Upper lobe of left lung (tissue), 6 donors: Measurements from ENCODE around the gene STX10. TPM values are rescaled to one million over a fixed set of nuclear protein-coding genes. Genes with fewer than 3 reads are reported as not detected.

ENCODE experiments used
- ATAC-seq, 2 donors: fragments of 200-7000 bp; cut with Tn5 transposase; one replicate each; pipeline ENCODE4 v1.9.1; 2022; ENCODE audit warnings: mild to moderate bottlenecking in 2 of 2, moderate library complexity in 2 of 2; ENCODE audit not compliant: low FRiP score in 2 of 2
- DNase-seq, 2 donors: peaks; one replicate each; pipeline ENCODE4 v3.0.0-alpha.2; 2019 to 2020
- H3K27ac ChIP-seq, 4 donors: fragments of 200-600 bp; sonication (generic); one replicate each; pipeline ENCODE4 v1.5.1; 2016 to 2019
- H3K27me3 ChIP-seq, 4 donors: fragments of 200-600 bp; sonication (generic); one replicate each; pipeline ENCODE4 v1.5.1; 2017 to 2019
- H3K36me3 ChIP-seq, 4 donors: fragments of 200-600 bp; sonication (generic); one replicate each; pipeline ENCODE4 v1.5.1; 2016 to 2019
- H3K4me1 ChIP-seq, 4 donors: fragments of 200-600 bp; sonication (generic); one replicate each; pipeline ENCODE4 v1.5.1; 2018 to 2019
- H3K4me3 ChIP-seq, 4 donors: fragments of 200-600 bp; sonication (generic); one replicate each; pipeline ENCODE4 v1.5.1; 2017 to 2019; ENCODE audit warnings: mild to moderate bottlenecking in 2 of 4, moderate library complexity in 1 of 4
- H3K9me3 ChIP-seq, 4 donors: fragments of 200-600 bp; sonication (generic); one replicate each; pipeline ENCODE4 v1.5.1; 2018 to 2019
- EP300 ChIP-seq, 4 donors: sonication (generic); formaldehyde crosslinking; IDR thresholded peaks; one replicate each; pipeline ENCODE4 v1.5.1; 2017; ENCODE audit warnings: antibody characterized with exemption in 4 of 4, control low read depth in 2 of 4
- POLR2A ChIP-seq, 4 donors: fragments of 450-650 bp; IDR thresholded peaks; one replicate each; pipeline ENCODE4 v1.5.1; 2016 to 2017; ENCODE audit warnings: antibody characterized with exemption in 4 of 4, mild to moderate bottlenecking in 2 of 4
- POLR2AphosphoS5 ChIP-seq, 2 donors: sonication (generic); formaldehyde crosslinking; IDR thresholded peaks; one replicate each; pipeline ENCODE4 v1.5.1; 2017; ENCODE audit warnings: antibody characterized with exemption in 2 of 2
- WGBS, 2 donors: methylation state at CpG; one replicate each; pipeline ENCODE4 v1.1.5; 2017 to 2018; 5-methylcytosine and 5-hydroxymethylcytosine counted together
- total RNA-seq, 6 donors: library from RNA; depleted of rRNA in 4 of 6; stranded (reverse); fragments of >200 nt in 4 of 6; gene quantifications; one replicate each; pipeline versions ENCODE4 v1.1.0 to v1.2.1, GENCODE V29; 2016 to 2021
- TF ChIP-seq, protein P1 (sequence below), 6 experiments: fragments of 450-650 bp in 4 of 6; fragments of 200-600 bp in 2 of 6; sonication (generic) in 2 of 6; IDR thresholded peaks; one replicate each; pipeline ENCODE4 v1.5.1; 2016 to 2019; ENCODE audit warnings: antibody characterized with exemption in 6 of 6
- donor health status: DM: no; HTN: no; CAD: no; lungs with moderate emphysema.
- donor health status: DM: no; HTN: yes; CAD: no; lungs with severe emphysema.

Gene STX10
- total RNA-seq, 6 donors from 2014 or later: 80.0 to 348 (median 107) TPM

DNA sequence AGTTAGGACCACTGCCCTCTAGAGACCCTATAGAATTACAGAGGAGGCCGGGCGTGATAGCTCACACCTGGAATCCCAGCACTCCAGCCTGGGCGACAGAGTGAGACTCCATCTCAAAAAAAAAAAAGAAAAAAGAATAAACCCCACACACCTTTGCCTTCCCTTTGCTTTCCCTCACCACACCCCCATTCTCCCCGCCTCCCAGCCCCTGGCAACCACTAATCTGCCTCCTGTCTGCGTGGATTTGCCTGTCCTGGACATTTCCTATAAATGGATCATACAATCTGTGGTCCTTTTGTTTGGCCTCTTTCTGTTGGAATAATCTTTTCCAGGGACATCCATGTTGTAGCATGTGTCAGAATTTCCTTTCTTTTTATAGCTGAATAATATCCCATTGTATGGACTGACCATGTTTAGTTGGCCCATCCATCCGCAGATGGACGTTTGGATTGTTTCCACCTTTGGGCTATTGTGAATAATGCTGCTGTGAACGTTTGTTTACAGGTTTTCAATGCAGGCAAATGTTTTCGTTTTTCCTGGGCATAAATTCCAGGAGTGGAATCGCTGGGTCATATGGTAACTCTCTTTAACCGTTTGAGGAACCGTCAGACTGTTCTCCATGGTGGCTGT, 16.8 kb downstream of the STX10 start:
- H3K9me3 ChIP-seq: no peaks in the 10 kb centered on the region
- no peak overlapping the region for H3K4me3 ChIP-seq
- TF ChIP-seq, protein P1, sequence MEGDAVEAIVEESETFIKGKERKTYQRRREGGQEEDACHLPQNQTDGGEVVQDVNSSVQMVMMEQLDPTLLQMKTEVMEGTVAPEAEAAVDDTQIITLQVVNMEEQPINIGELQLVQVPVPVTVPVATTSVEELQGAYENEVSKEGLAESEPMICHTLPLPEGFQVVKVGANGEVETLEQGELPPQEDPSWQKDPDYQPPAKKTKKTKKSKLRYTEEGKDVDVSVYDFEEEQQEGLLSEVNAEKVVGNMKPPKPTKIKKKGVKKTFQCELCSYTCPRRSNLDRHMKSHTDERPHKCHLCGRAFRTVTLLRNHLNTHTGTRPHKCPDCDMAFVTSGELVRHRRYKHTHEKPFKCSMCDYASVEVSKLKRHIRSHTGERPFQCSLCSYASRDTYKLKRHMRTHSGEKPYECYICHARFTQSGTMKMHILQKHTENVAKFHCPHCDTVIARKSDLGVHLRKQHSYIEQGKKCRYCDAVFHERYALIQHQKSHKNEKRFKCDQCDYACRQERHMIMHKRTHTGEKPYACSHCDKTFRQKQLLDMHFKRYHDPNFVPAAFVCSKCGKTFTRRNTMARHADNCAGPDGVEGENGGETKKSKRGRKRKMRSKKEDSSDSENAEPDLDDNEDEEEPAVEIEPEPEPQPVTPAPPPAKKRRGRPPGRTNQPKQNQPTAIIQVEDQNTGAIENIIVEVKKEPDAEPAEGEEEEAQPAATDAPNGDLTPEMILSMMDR (IDR thresholded peaks at IDR 0.05): no peak
- TF ChIP-seq EP300 (IDR thresholded peaks at IDR 0.05) (no peak), POLR2AphosphoS5 (IDR thresholded peaks at IDR 0.05) (no peak), POLR2A (IDR thresholded peaks at IDR 0.05) (no peak)
- DNase-seq (no peak), ATAC-seq (no peak)
- H3K27me3 ChIP-seq: no peaks in the 10 kb centered on the region
- WGBS, 2 donors: 60 to 75% methylated on average over 12 of the region's 12 CpGs
- peaks cover 10 to 40% (median 24%) of the 10 kb centered on the region in 4 donors for H3K4me1 ChIP-seq
- peaks cover 13 to 34% (median 32%) of the 10 kb centered on the region in 4 donors for H3K36me3 ChIP-seq
- peak overlapping the region in 3 of 4 donors; percentile 59 to 68 (median 62) for H3K27ac ChIP-seq

DNA sequence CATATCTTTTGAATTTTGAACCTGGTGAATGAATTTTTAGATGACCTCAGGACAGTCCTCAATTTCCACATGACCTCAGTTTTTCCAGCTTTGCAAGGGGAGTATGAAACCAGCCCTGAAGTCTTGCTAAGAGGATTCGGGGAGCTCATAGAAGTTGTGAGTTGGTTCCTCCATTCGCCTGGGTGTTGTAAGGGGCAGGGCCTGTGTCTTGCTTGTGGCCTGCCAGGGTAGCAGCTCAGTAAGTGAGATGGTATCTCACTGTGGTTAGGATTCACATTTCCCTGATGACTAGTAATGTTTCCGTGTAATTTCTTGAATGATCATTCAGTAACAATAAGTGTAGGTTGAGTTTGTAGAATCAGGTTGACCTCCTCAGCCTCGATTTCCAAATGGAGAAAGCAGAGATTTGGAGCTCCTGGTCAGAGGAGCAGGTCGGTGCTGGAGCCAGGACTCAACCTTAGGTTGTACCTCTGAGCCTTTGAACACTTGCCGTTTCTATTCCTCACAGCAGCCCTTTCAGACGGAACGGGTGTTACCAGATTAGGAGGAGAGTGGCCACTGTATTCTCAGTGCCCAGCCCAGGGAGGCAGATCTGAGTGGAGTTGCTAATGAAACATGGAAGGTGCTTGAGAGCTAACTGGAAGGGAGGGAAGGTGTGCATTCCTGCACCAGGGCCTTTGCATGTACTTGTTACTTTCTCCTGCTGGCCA, 17.5 kb downstream of the STX10 start:
- peak overlapping the region in 3 of 4 donors; percentile 59 to 68 (median 62) for H3K27ac ChIP-seq
- 61 to 73% methylated on average over 8 of the region's 8 CpGs for whole genome bisulfite sequencing, 2 donors
- ATAC-seq (no peak), DNase-seq (no peak)
- peaks cover 5 to 27% (median 25%) of the 10 kb centered on the region in 4 donors for H3K36me3 ChIP-seq
- H3K27me3 ChIP-seq: no peaks in the 10 kb centered on the region
- peaks cover 10 to 45% (median 28%) of the 10 kb centered on the region in 4 donors for H3K4me1 ChIP-seq
- no peak overlapping the region for H3K4me3 ChIP-seq
- no peaks in the 10 kb centered on the region for H3K9me3 ChIP-seq
- no peak for TF ChIP-seq POLR2AphosphoS5 (IDR thresholded peaks at IDR 0.05)
- TF ChIP-seq POLR2A (IDR thresholded peaks at IDR 0.05): no peak
- TF ChIP-seq, protein P1 (IDR thresholded peaks at IDR 0.05): no peak
- TF ChIP-seq EP300 (IDR thresholded peaks at IDR 0.05): no peak

DNA sequence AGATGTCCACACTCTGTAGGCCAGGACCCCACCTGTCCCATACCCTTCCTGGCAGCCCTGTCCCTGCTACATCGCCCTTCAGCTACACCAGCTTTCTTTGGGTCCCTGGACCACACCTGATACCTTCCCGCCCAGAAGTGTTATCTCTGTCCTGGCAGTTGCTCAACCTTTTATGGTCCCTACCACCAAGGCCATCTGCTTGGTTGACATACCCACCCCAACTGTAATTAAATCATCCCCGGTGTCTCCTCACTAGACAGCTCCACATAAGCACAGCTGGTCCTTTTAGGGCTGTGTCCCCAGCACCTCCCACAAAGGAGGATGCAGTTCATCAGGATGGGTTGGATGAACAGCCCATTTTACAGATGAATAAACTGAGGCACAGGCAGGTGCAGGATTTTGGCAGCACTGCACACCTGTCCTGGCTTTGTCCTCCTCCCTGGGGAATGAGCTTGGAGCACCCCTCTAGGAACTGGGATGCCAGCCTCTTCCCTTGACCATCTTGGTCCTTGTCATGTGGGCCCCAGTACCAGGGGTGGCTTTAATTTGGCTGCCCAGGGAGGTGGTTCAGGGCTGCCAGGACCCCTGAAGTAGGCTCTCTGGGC, 19.2 kb downstream of the STX10 start:
- Histone ChIP-seq H3K4me3 (no peak overlapping the region), H3K27me3 (no peaks in the 10 kb centered on the region), H3K9me3 (no peaks in the 10 kb centered on the region), H3K27ac (no peak overlapping the region), H3K4me1 (peaks cover 10 to 45% (median 25%) of the 10 kb centered on the region in 4 donors), H3K36me3 (peaks cover 2 to 20% (median 9%) of the 10 kb centered on the region in 4 donors)
- 98% methylated on average over 3 of the region's 3 CpGs for WGBS, 2 donors
- TF ChIP-seq EP300 (IDR thresholded peaks at IDR 0.05): no peak
- TF ChIP-seq, protein P1 (IDR thresholded peaks at IDR 0.05): no peak
- no peak for TF ChIP-seq POLR2AphosphoS5 (IDR thresholded peaks at IDR 0.05)
- no peak for TF ChIP-seq POLR2A (IDR thresholded peaks at IDR 0.05)
- DNase-seq (no peak), ATAC-seq (no peak)

DNA sequence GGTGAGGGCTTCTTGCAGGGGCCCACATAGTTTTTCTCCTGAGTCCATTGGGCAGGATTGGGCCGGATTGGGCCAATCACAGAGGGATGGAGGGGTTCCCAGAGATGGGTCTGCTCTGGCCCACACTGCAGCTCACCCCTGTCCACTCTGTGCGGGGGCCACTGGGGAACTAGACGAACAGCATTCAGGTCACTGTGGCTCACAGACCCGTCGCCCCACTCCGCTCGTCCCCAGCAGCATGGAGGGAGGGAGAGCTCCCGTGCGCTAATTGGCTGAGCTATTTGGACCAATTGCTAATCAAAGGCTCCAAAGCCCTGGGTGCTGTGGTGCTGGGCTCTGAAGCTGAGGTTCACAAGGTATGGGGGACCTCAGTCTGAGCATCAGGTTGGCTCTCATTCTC, 20.8 kb downstream of the STX10 start:
- H3K4me1 ChIP-seq: peaks cover 7 to 32% (median 13%) of the 10 kb centered on the region in 4 donors
- no peak overlapping the region for H3K27ac ChIP-seq
- no peaks in the 10 kb centered on the region for H3K27me3 ChIP-seq
- no peak for ATAC-seq
- H3K36me3 ChIP-seq: peaks cover 0 to 14% (median 3%) of the 10 kb centered on the region in 4 donors
- no peak overlapping the region for H3K4me3 ChIP-seq
- 86% methylated on average over 6 of the region's 9 CpGs; no CpG with 5 or more reads in 1 of the 2 donors for WGBS, 2 donors
- DNase-seq: no peak
- TF ChIP-seq POLR2AphosphoS5 (IDR thresholded peaks at IDR 0.05): no peak
- TF ChIP-seq EP300 (IDR thresholded peaks at IDR 0.05): no peak
- TF ChIP-seq, protein P1 (IDR thresholded peaks at IDR 0.05): no peak
- no peak for TF ChIP-seq POLR2A (IDR thresholded peaks at IDR 0.05)
- H3K9me3 ChIP-seq: no peaks in the 10 kb centered on the region
